H1 (cell line): Measurements from ENCODE around the gene SLC25A4. TPM values are rescaled to one million over a fixed set of nuclear protein-coding genes. Genes with fewer than 3 reads are reported as not detected.
A peak's percentile ranks its signal among the peaks of the same experiment; 100 is the strongest.

Experiments
- CTCF ChIA-PET: fragments of 300-600 bp; sonication (Branson Sonifier 250); formaldehyde crosslinking; loops from one replicate; lab custom pipeline; 2021; ENCODE audit not compliant: partially characterized antibody; lab: Charles Lee
- POLR2A ChIA-PET: fragments of 300-600 bp; sonication (Branson Sonifier 250); formaldehyde crosslinking; loops from one replicate; lab custom pipeline; 2021; ENCODE audit warnings: inconsistent platforms; ENCODE audit not compliant: partially characterized antibody; lab: Charles Lee
- DNase-seq, 2 experiments: peaks; one replicate each; pipeline versions ENCODE4 v3.0.0 to v3.0.0-alpha.2; 2010 to 2022; ENCODE audit warnings: low spot score in 2 of 2, low read depth in 1 of 2, mixed read lengths in 1 of 2
- FAIRE-seq: peaks from 2 replicates; lab custom pipeline; 2011; peaks lifted over from hg19 to GRCh38; lab: Jason Lieb, UNC
- H2AFZ ChIP-seq: 2 replicates; pipeline ENCODE4 v1.8.1; 2012; ENCODE audit warnings: low read length, inconsistent platforms
- H2AK5ac ChIP-seq: 2 replicates; pipeline ENCODE4 v1.6.1; 2013; ENCODE audit warnings: low read depth, low read length
- H2BK120ac ChIP-seq: replicated peaks from 2 replicates; pipeline ENCODE3; 2013; ENCODE audit warnings: low read depth, low read length, inconsistent platforms
- H2BK12ac ChIP-seq: 2 replicates; pipeline ENCODE4 v1.6.1; 2013; ENCODE audit warnings: low read depth, low read length
- H2BK15ac ChIP-seq: 2 replicates; pipeline ENCODE4 v1.6.1; 2013; ENCODE audit warnings: low read length
- H2BK20ac ChIP-seq: 2 replicates; pipeline ENCODE4 v1.6.1; 2013; ENCODE audit warnings: low read length
- H2BK5ac ChIP-seq: 2 replicates; pipeline ENCODE4 v1.6.1; 2013; ENCODE audit warnings: low read depth, low read length
- H3K14ac ChIP-seq: 2 replicates; pipeline ENCODE4 v1.6.1; 2013; ENCODE audit warnings: inconsistent platforms; ENCODE audit not compliant: insufficient read length
- H3K18ac ChIP-seq: 2 replicates; pipeline ENCODE4 v1.6.1; 2013; ENCODE audit warnings: low read length; ENCODE audit errors: extremely low read depth
- H3K23ac ChIP-seq: 2 replicates; pipeline ENCODE4 v1.6.1; 2013; ENCODE audit warnings: inconsistent platforms; ENCODE audit not compliant: insufficient read length
- H3K23me2 ChIP-seq: 2 replicates; pipeline ENCODE4 v1.6.1; 2013; ENCODE audit warnings: low read depth, low read length
- H3K27ac ChIP-seq: 2 replicates; pipeline ENCODE4 v1.6.1; 2011; ENCODE audit warnings: low read depth, low read length, inconsistent platforms
- H3K27me3 ChIP-seq, 4 experiments: replicated peaks in 1 of 4; 1 replicate in 1 of 4; 2 replicates in 3 of 4; pipeline versions ENCODE4 v1.6.1 to v1.8.1; 2011 to 2013; ENCODE audit warnings: low read length in 3 of 4, mild to moderate bottlenecking in 3 of 4, inconsistent platforms in 2 of 4, mixed read lengths in 2 of 4, moderate library complexity in 1 of 4; ENCODE audit not compliant: control insufficient read depth in 3 of 4, insufficient read depth in 3 of 4; ENCODE audit errors: extremely low read depth in 1 of 4
- H3K36me3 ChIP-seq, 4 experiments: 2 replicates each; pipeline versions ENCODE4 v1.6.1 to v1.8.1; 2011 to 2013; ENCODE audit warnings: mild to moderate bottlenecking in 4 of 4, low read length in 3 of 4, moderate library complexity in 2 of 4, control low read depth in 1 of 4, inconsistent platforms in 1 of 4; ENCODE audit not compliant: insufficient read depth in 4 of 4, control insufficient read depth in 2 of 4
- H3K4ac ChIP-seq: replicated peaks from 2 replicates; pipeline ENCODE3; 2013; ENCODE audit warnings: low read length, low read depth, mixed read lengths, inconsistent platforms; ENCODE audit not compliant: insufficient read length
- H3K4me1 ChIP-seq, 4 experiments: replicated peaks in 1 of 4; 1 replicate in 1 of 4; 2 replicates in 3 of 4; pipeline versions ENCODE4 v1.6.1 to v1.8.1; 2011 to 2013; ENCODE audit warnings: low read length in 3 of 4, inconsistent platforms in 2 of 4, mixed read lengths in 1 of 4; ENCODE audit not compliant: insufficient read depth in 4 of 4, control insufficient read depth in 3 of 4
- H3K4me2 ChIP-seq, 2 experiments: 2 replicates each; pipeline versions ENCODE4 v1.6.1 to v1.8.1; 2011 to 2013; ENCODE audit warnings: low read depth in 2 of 2, low read length in 2 of 2, control low read depth in 1 of 2, inconsistent platforms in 1 of 2, mild to moderate bottlenecking in 1 of 2; ENCODE audit not compliant: insufficient read depth in 1 of 2
- H3K4me3 ChIP-seq, 4 experiments: fragments of 200-600, 300-600 bp in 1 of 4; sonication (generic), shearing (Covaris generic), sonication (Bioruptor Twin) in 1 of 4; 2 replicates each; pipeline versions ENCODE4 v1.5.1 to v1.8.1; 2011 to 2016; ENCODE audit warnings: low read length in 4 of 4, low read depth in 3 of 4, control low read depth in 2 of 4, inconsistent platforms in 2 of 4, mild to moderate bottlenecking in 2 of 4, mixed read lengths in 1 of 4, moderate library complexity in 1 of 4; ENCODE audit not compliant: insufficient read depth in 2 of 4; ENCODE audit errors: extremely low read depth in 1 of 4
- H3K56ac ChIP-seq: replicated peaks from 2 replicates; pipeline ENCODE3; 2013; ENCODE audit warnings: low read depth, mild to moderate bottlenecking, mixed read lengths, low read length, inconsistent platforms; ENCODE audit not compliant: insufficient read length
- H3K79me1 ChIP-seq: 2 replicates; pipeline ENCODE4 v1.6.1; 2013; ENCODE audit warnings: low read depth, low read length, control low read depth
- H3K79me2 ChIP-seq, 2 experiments: 2 replicates each; pipeline versions ENCODE4 v1.6.1 to v1.8.1; 2012 to 2013; ENCODE audit warnings: low read length in 2 of 2, mild to moderate bottlenecking in 2 of 2, inconsistent platforms in 1 of 2; ENCODE audit not compliant: insufficient read depth in 2 of 2, control insufficient read depth in 1 of 2
- H3K9ac ChIP-seq, 4 experiments: replicated peaks in 1 of 4; 1 replicate in 1 of 4; 2 replicates in 3 of 4; pipeline versions ENCODE4 v1.6.1 to v1.8.1; 2011 to 2013; ENCODE audit warnings: low read depth in 3 of 4, low read length in 3 of 4, control low read depth in 2 of 4, mild to moderate bottlenecking in 2 of 4, moderate library complexity in 2 of 4, inconsistent platforms in 1 of 4; ENCODE audit errors: extremely low read depth in 1 of 4
- H3K9me3 ChIP-seq, 2 experiments: 2 replicates each; pipeline versions ENCODE4 v1.6.1 to v1.8.1; 2012 to 2013; ENCODE audit warnings: mild to moderate bottlenecking in 2 of 2, moderate library complexity in 2 of 2, control low read depth in 1 of 2, inconsistent platforms in 1 of 2, low read depth in 1 of 2, low read length in 1 of 2, mixed read lengths in 1 of 2; ENCODE audit not compliant: insufficient read depth in 2 of 2
- H4K20me1 ChIP-seq, 2 experiments: replicated peaks in 1 of 2; 2 replicates each; pipeline versions ENCODE3 to v1.8.1; 2011 to 2013; ENCODE audit warnings: inconsistent platforms in 2 of 2, low read length in 2 of 2, mild to moderate bottlenecking in 1 of 2; ENCODE audit not compliant: insufficient read depth in 2 of 2, control insufficient read depth in 1 of 2
- H4K5ac ChIP-seq: 2 replicates; pipeline ENCODE4 v1.6.1; 2013; ENCODE audit warnings: low read length, low read depth, mixed read lengths, inconsistent platforms; ENCODE audit not compliant: insufficient read length
- H4K8ac ChIP-seq: 2 replicates; pipeline ENCODE4 v1.8.0; 2013; ENCODE audit warnings: mild to moderate bottlenecking, moderate library complexity, low read length, inconsistent platforms; ENCODE audit not compliant: insufficient read depth; ENCODE audit errors: extremely low read depth
- H4K91ac ChIP-seq: replicated peaks from 2 replicates; pipeline ENCODE3; 2013; ENCODE audit warnings: low read length, mixed read lengths, inconsistent platforms; ENCODE audit not compliant: insufficient read length
- BCL11A ChIP-seq, 2 experiments: IDR thresholded peaks; one replicate each; pipeline ENCODE4 v1.6.1; 2011; ENCODE audit warnings: low read depth in 2 of 2, low read length in 2 of 2, mild to moderate bottlenecking in 2 of 2
- CBX8 ChIP-seq: fragments of 300-800, 300-1000 bp; sonication (generic); IDR thresholded peaks from 2 replicates; pipeline ENCODE4 v1.7.1; 2016; ENCODE audit warnings: low read depth, low read length, borderline replicate concordance
- CEBPB ChIP-seq: IDR thresholded peaks from 2 replicates; pipeline ENCODE4 v1.6.1; 2012; ENCODE audit warnings: low read depth, low read length
- CREB1 ChIP-seq: IDR thresholded peaks from 2 replicates; pipeline ENCODE4 v1.6.1; 2012; ENCODE audit warnings: inconsistent platforms
- E2F6 ChIP-seq: IDR thresholded peaks from 2 replicates; pipeline ENCODE4 v1.6.1; 2012; ENCODE audit warnings: inconsistent platforms
- KDM4A ChIP-seq: IDR thresholded peaks from one replicate; pipeline ENCODE4 v1.7.1; 2012; ENCODE audit warnings: low read depth, mild to moderate bottlenecking, moderate library complexity, low read length, inconsistent platforms; ENCODE audit not compliant: severe bottlenecking
- MAFK ChIP-seq: IDR thresholded peaks from 2 replicates; pipeline ENCODE4 v1.6.1; 2012; ENCODE audit warnings: low read depth, mild to moderate bottlenecking, improper control_type of control experiment, low read length
- MAX ChIP-seq: IDR thresholded peaks from 2 replicates; pipeline ENCODE4 v1.6.1; 2012; ENCODE audit warnings: inconsistent platforms
- POLR2A ChIP-seq, 2 experiments: IDR thresholded peaks; 1 replicate in 1 of 2; 2 replicates in 1 of 2; pipeline ENCODE4 v1.6.1; 2011; ENCODE audit warnings: low read depth in 2 of 2, low read length in 2 of 2, mild to moderate bottlenecking in 2 of 2; ENCODE audit errors: control extremely low read depth in 1 of 2
- RAD21 ChIP-seq, 2 experiments: IDR thresholded peaks in 1 of 2; conservative IDR thresholded peaks in 1 of 2; 2 replicates each; pipeline ENCODE4 v1.6.1; 2011; ENCODE audit warnings: low read depth in 2 of 2, low read length in 2 of 2, improper control_type of control experiment in 1 of 2, inconsistent platforms in 1 of 2, mild to moderate bottlenecking in 1 of 2, moderate library complexity in 1 of 2
- SP1 ChIP-seq: IDR thresholded peaks from 2 replicates; pipeline ENCODE4 v1.6.1; 2011; ENCODE audit warnings: low read depth, low read length
- TAF1 ChIP-seq: IDR thresholded peaks from 2 replicates; pipeline ENCODE4 v1.6.1; 2011; ENCODE audit warnings: mild to moderate bottlenecking, low read depth, low read length
- YY1 ChIP-seq: IDR thresholded peaks from 2 replicates; pipeline ENCODE4 v1.6.1; 2011; ENCODE audit warnings: low read depth, mild to moderate bottlenecking, low read length
- WGBS, 2 experiments: shearing (Covaris generic) in 1 of 2; methylation state at CpG; one replicate each; pipeline versions ENCODE4 v1.1.6 to v1.1.7; 2013 to 2015; ENCODE audit warnings: low lambda C conversion rate in 2 of 2, mixed read lengths in 2 of 2, inconsistent platforms in 1 of 2, low coverage in 1 of 2, missing lambda C conversion rate in 1 of 2; ENCODE audit not compliant: insufficient replicate concordance in 2 of 2, insufficient coverage in 1 of 2, insufficient read length in 1 of 2; ENCODE audit errors: extremely low coverage in 1 of 2, missing lambda C conversion rate in 1 of 2; 5-methylcytosine and 5-hydroxymethylcytosine counted together
- polyA plus RNA-seq, 7 experiments: library from polyadenylated mRNA; depleted of rRNA in 3 of 7; stranded (reverse) in 5 of 7; unstranded in 2 of 7; fragments of >200 nt in 5 of 7; fragments of 200-250 nt in 2 of 7; gene quantifications; 1 replicate in 5 of 7; 2 replicates in 1 of 7; 4 replicates in 1 of 7; pipeline versions ENCODE4 v1.2.1 to v1.2.3, GENCODE V29; 2011 to 2013; ENCODE audit warnings: missing spikeins in 2 of 7, mixed read lengths in 2 of 7
- total RNA-seq: library from RNA; stranded (reverse); fragmentation: NEBNext Ultra II Directional; extraction: Animal tissue kit (Norgen Biotek cat#: 25700); gene quantifications from 2 replicates; pipeline ENCODE4 v1.2.1, GENCODE V29; 2021

Gene SLC25A4
- total and polyA plus RNA-seq, 2 of the 8 experiments (the other 6 are each of a cell fraction or from before 2014, with no cell fraction given) = 41.3 to 42.0 TPM

- no peaks in the 10 kb centered on the region for H4K20me1 ChIP-seq
- POLR2A ChIA-PET = interaction anchor here (1.3 to 3.8 kb wide), 2 partner anchors 12 to 14 kb away, joined by 4 to 17 read pairs; no protein-coding TSS in a partner anchor
- H2AK5ac ChIP-seq = no peak overlapping the region
- H3K14ac ChIP-seq = no peak overlapping the region
- FAIRE-seq (peak; percentile 99), DNase-seq (peak in 1 of 2 experiments; percentile 52)
- H3K4ac ChIP-seq = no peak overlapping the region
- no peak overlapping the region for H3K27ac ChIP-seq
- no peak overlapping the region; the same call in 1 of the 2 replicates for H2AFZ ChIP-seq
- H3K36me3 ChIP-seq = no peaks in the 10 kb centered on the region
- H3K4me3 ChIP-seq = no peak overlapping the region
- H3K23ac ChIP-seq = no peak overlapping the region
- H3K9me3 ChIP-seq = no peaks in the 10 kb centered on the region
- H3K79me2 ChIP-seq = no peaks in the 10 kb centered on the region
- H2BK12ac ChIP-seq = no peak overlapping the region
- no peak overlapping the region for H3K9ac ChIP-seq
- no peak overlapping the region for H3K4me2 ChIP-seq
- H2BK5ac ChIP-seq = peak overlapping the region; percentile 29; the same call in 1 of the 2 replicates
- no peak overlapping the region for H2BK20ac ChIP-seq
- no peak overlapping the region for H2BK120ac ChIP-seq
- H2BK15ac ChIP-seq = no peak overlapping the region
- peaks cover 0 to 9% (median 7%) of the 10 kb centered on the region in 4 experiments; a peak in 5 of 7 replicates for H3K4me1 ChIP-seq
- no peaks in the 10 kb centered on the region; the same call in 1 of the 2 replicates for H3K23me2 ChIP-seq
- CTCF ChIA-PET = interaction anchor here (0.6 to 3.9 kb wide), 7 partner anchors 10 to 200 kb away, joined by 3 to 16 read pairs (median 3); no protein-coding TSS in a partner anchor
- H3K27me3 ChIP-seq = no peaks in the 10 kb centered on the region
- no peaks in the 10 kb centered on the region for H3K79me1 ChIP-seq
- H3K18ac ChIP-seq = no peak overlapping the region; the same call in 1 of the 2 replicates
- 63% methylated on average over 9 of the region's 9 CpGs; no CpG with 5 or more reads in 1 of the 2 experiments for WGBS, 2 experiments
- H4K91ac ChIP-seq = no peak overlapping the region
- H3K56ac ChIP-seq = no peak overlapping the region
- H4K5ac ChIP-seq = no peak overlapping the region
- H4K8ac ChIP-seq = no peak overlapping the region
- TF ChIP-seq POLR2A (IDR thresholded peaks at IDR 0.05; ENCODE audit: control extremely low read depth in 1 of 2, low read depth in 2 of 2, low read length in 2 of 2) = peak in 1 of 2 experiments; percentile 47; a peak in 2 of 3 replicates
- 0 out of 4 replicates have a peak, but pooled peaks of 1 of the 2 experiments have one; percentile 1 for TF ChIP-seq RAD21 (IDR thresholded peaks at IDR 0.05 in 1 of 2, conservative IDR thresholded peaks at IDR 0.05 in 1 of 2; ENCODE audit: low read depth in 2 of 2, low read length in 2 of 2)
- TF ChIP-seq CBX8 = no peak
- peak; percentile 87 for TF ChIP-seq MAX
- TF ChIP-seq TAF1 = peak; percentile 58
- no peak for TF ChIP-seq MAFK
- peak; percentile 64; the same call in 1 of the 2 replicates for TF ChIP-seq E2F6
- no peak for TF ChIP-seq CEBPB
- 0 out of 2 replicates have a peak, but pooled peaks have one; percentile 8 for TF ChIP-seq SP1
- TF ChIP-seq YY1 = no peak
- TF ChIP-seq KDM4A = no peak
- TF ChIP-seq CREB1 = no peak
- no peak for TF ChIP-seq BCL11A (IDR thresholded peaks at IDR 0.05; ENCODE audit: low read depth in 2 of 2, low read length in 2 of 2)
These were observed 27.2 kb upstream of the SLC25A4 start for GRCh38 chr4:185115827-185116232.
